NCI-H526 (cell line): ENCODE results near the gene SECISBP2L.
"Not testable (repeated sequence)": the region's sequence is repeated elsewhere in the genome, so short reads cannot be mapped to it uniquely, and the experiment has no call there.

Source experiments
- DNase-seq, 2 experiments: peaks; one replicate each; lab custom pipeline; 2025; lab: John Stamatoyannopoulos, UW

The SECISBP2L gene

GRCh38 chr15:48993380-48993779 is 52.9 kb downstream of the SECISBP2L start:
- no peak for DNase-seq

DNA sequence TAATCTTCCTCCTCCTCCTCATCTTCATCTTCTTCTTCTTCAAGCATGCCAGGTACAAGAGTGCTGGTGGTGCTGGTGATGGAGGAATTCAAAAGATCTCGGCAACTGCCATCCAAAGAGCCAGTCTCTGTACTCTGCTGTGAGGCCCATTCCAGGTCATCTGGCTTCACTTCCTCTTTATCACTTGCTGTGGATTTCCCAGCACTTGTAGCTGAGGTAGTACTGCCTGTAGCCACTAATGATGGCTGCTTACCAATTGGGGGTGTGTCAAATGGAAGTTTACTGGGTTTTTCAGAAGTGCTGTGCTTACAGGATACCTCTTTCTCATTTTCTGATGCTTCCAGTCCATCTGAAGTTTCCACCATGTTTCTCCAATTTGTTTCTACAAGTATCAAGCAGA is 53.7 kb downstream of the SECISBP2L start:
- no peak for DNase-seq

DNA sequence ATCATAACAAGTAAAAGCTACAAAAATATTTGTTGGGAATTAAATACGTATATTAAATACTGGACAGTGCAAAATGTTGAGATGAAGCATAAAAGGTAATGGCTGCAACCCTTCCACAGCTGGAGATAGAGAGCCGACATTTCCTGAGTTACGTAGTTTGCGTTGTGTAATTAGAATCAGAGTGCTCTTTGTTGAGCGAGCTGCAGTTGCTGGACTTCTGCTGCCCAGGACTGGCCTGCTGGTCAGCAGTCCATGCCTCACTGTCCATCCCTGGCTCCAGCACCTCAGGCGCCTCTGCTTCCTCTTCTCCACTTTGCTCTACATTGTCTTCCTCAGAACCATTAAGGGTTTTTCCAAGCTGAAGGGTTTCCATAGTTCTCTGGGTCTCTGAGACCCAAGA is 54.1 kb downstream of the SECISBP2L start:
- DNase-seq: no peak

DNA sequence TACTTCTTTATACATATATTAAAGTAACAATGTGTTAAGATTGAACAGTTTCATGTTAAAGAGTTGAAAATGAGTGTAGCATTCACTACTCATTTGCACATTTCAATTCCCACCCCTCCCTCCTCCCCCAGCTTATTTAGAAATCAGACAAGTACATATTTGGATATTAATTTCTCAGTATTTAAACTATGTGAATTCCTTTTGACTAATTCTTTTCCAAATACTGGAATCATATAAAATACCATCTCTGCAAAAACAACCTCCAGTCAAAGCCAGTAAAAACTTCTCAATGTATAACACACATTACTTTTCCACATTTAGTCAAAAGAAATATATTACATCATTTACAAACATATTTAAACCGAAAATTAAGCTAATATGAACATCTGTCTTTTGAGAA is 57.1 kb downstream of the SECISBP2L start:
- DNase-seq: no peak

GRCh38 chr15:48987142-48987541 is 59.1 kb downstream of the SECISBP2L start:
- no peak for DNase-seq

- DNase-seq: no peak
Observed at GRCh38 chr15:48986240-48986639, 60.0 kb downstream of the SECISBP2L start.

DNA sequence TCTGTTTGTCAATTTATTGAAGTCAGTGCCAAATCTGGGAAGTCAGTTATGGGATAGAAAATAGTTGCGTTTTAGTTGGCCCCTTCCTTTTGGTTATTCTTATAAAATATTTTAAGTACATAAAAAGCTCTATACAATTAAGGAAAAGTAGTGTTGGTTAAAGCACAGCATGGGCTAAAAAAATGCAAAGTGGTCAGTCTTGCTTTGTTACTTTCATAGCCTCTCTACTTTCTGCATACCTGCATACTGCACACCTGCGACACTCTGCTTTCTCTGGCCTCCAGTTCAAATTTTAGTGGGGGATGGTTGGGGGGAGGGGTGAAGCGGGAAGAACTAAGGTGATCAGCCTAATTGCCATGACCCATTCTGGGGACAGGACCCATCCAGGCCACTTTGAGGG is 60.7 kb downstream of the SECISBP2L start:
- DNase-seq: no peak

- no peak for DNase-seq
Observed at GRCh38 chr15:48984811-48985352, 61.4 kb downstream of the SECISBP2L start.

DNA sequence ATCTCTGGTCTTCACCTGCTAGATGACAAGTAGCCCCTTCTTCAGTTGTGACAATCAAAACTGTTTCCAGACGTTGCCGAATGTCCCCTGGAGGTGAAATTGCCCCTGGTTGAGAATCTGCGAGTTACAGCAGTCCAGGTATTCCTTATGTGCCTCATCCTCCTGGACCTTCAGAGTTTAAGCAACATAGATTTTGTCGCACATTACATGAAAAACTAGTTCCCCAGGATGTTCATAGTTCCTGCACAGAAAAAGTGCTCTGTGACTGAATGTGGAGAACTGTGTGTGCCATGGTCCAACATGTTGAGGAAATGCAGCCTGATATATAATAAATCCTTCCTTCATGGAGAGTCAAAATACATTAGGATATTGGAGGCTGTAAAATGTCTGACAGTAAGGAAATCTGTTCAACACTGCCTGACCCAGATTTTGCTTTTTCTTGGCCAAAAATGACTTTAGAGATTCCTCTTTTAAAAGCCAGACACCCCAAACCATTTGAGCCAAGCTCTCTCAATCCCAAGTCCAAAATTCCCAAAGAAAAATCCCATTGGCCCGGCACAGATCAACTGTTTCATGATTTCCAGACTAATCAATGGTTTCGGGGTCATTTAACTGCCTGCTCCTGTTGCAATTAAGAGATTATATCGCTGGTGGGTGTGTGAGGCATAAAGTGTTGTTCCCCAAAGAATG is 62.1 kb downstream of the SECISBP2L start:
- DNase-seq: no peak

GRCh38 chr15:48983300-48983699 is 62.9 kb downstream of the SECISBP2L start:
- DNase-seq: no peak

GRCh38 chr15:48981941-48982340 is 64.3 kb downstream of the SECISBP2L start:
- DNase-seq: no peak

DNA sequence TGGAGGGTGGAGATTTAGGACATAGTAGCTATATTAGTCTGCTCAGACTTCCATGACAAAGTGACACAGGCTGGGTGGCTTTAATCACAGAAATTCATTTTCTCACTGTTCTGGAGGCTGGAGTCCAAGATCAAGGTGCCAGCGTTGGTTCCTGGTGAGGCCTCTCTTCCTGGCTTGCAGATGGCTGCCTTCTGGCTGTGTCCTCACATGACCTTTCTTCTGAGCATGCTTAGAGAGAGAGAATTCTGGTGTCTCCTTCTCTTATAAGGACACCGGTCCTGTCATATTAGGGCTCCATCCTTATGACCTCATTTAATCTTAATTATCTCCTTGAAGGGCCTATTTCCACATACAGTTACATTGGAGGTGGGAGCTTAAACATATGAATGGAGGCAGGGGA is 67.6 kb downstream of the SECISBP2L start:
- no peak for DNase-seq

DNA sequence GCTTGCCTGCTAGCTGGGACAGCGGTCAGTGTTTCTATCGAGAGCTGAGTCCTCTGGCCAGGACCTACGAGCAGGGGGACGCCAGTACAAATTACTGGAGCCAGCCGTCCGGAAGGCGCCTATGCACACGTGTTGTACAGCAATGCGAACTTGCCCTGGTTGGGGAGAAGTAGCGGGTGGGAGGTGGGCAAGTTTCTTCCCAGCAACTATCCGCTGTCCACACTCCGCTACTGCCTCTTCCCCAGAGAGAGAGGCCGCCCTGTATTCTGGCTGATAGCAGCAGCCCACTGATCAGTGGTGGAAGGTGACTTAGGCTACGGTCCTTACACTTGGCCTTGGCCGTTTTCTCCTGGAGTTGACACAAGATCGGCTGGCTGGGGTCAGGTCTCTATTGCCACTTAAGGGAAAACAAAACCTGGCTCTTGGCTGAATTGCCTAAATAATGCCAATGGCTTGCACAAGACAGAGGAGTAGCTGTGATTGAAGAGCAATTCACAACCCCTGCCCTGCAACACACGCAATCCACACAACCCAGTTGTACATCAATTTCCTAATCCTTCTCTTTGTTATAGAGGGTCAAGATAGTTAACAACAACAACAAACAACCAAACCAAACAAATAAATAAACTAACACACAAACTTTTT is 69.7 kb downstream of the SECISBP2L start:
- no peak for DNase-seq

GRCh38 chr15:48975472-48976419 is 70.5 kb downstream of the SECISBP2L start:
- DNase-seq: peak; percentile 42 to 93

DNA sequence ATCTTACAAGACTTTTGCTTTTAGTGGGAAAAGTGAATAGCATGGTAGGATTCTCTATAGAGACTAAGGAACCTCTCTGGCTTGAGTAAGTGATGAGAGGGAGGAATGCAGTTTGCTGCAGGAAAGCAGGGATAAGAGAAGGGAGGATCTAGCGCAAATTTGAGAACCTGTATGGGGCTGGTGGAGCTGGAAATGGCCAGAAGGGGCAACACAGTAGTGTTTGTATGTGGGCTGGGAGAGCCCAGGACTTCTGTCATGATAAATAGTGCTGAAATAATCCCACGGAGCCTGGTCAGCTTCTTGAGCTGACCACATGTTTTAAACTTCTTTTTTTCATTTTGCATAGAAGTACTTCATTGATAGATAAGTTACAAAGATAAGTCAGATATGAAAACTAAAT is 71.4 kb downstream of the SECISBP2L start:
- peak in 1 of 2 experiments; percentile 10 for DNase-seq

GRCh38 chr15:48972750-48973503 is 73.3 kb downstream of the SECISBP2L start:
- DNase-seq: no peak

- not testable (repeated sequence) for DNase-seq
Observed at GRCh38 chr15:48970926-48971325, 75.3 kb downstream of the SECISBP2L start.

DNA sequence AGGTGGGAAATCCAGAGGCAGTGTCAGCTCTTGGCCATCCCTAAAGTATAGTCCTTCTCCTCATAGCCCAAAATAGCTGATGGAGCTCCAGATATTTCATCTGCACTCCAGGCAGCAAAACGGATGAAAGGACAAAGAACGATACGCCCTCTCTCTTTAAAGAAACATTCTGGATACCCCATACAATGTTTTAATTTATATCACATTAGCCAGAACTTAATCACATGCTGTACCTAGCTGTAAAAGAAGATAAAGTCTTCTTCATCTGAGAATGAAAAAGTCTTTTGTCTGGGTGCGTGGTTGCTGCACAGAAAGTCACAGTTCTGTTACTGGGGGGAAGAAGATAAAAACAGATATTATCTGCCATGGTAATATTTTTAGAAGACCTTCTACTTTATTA is 78.2 kb downstream of the SECISBP2L start:
- DNase-seq: no peak

DNA sequence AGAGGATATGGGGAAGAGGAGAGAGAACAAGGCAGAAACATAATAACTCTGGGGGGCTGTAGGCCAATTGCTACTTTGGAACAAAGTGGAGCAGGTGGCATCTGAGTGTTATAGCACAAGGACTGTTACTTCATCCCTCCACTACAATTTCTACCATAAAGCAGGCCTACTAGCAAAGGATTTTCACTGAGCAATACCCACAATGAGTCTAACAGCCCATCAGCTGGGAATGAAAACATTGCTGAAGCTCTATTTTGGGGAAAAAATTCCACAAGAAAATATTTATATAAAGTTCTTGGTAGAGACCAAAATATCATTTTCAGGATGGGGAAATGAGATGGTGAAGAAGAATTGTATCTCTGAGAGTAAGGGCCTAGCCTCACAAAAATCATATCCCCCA is 78.9 kb downstream of the SECISBP2L start:
- no peak for DNase-seq

DNA sequence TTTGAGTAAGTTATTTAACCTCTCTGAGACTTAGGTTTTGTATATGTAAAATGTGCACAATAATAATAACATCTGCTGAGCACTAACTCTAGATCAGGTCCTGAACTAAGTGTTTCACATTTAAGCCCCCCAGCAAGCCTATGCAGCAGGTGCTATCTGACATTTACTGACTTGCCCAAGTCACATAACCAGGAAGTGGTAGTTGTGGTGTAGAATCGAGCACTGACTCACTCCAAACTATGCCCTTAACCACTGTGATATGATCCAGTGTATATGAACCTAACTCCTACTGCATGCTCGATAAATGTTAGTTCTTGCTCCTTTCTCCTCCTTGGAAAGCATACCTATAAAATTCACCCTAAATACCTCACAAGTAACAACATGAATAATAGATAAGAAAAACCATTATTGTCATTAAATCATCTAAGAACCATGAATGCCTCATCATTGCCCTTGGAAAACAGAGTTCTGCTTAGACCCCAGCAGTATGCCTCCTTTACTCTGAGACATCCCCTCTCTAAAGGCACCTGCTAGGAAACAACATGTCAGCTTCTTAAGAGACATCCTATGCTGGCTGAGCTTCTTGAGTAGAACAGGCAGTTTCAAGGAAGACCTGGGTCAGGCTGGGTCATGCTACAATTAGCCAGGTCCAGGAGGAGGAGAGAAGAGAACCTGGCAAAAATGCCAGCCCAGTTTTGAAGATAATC is 79.5 kb downstream of the SECISBP2L start:
- DNase-seq: no peak

DNA sequence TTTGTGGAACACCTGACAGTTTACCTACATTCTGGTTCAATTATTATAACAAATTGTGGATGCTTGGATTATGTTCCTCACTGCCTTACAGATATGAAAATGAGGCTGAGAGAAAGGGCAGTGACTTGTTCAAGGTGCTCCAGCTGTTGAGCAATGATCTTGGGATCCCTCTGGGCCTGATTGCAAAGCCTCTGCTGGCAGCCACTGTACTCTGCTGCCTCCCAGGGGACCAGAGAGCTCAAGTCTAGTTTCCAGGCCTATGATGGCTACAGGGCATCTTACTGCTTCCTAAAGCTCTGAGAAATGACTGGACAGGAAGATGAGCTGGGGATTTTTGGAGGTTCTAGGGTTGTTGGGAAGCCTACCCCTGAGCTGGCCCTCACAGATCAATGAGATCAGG is 80.3 kb downstream of the SECISBP2L start:
- peak in 1 of 2 experiments; percentile 34 for DNase-seq
